ENCODE measurements around the gene MRPL45.
A peak's percentile ranks its signal among the peaks of the same experiment; 100 is the strongest.

Gene MRPL45

GRCh38 chr17:38324141-38324697 is 27.3 kb downstream of the MRPL45 start:
- intact Hi-C loops (cut with DNase I), result no loop called here
- DNase-seq, result no peak

GRCh38 chr17:38324772-38325171 is 27.8 kb downstream of the MRPL45 start:
- intact Hi-C loops (cut with DNase I), result no loop called here
- no peak for DNase-seq

- intact Hi-C loops (cut with DNase I), result no loop called here
- DNase-seq, result peak in 1 of 10 donors; percentile 35
These were observed 28.4 kb downstream of the MRPL45 start for GRCh38 chr17:38325221-38325851.

- intact Hi-C loops (cut with DNase I), result no loop called here
- peak in 3 of 10 donors; percentile 15 to 63 (median 35) for DNase-seq
These were observed 30.2 kb downstream of the MRPL45 start for GRCh38 chr17:38326996-38327792.

- intact Hi-C loops (cut with DNase I), result no loop called here
- DNase-seq, result peak in 2 of 10 donors; percentile 3 to 27
These were observed 31.0 kb downstream of the MRPL45 start for GRCh38 chr17:38327936-38328335.

GRCh38 chr17:38328620-38329019 is 31.7 kb downstream of the MRPL45 start:
- intact Hi-C loops (cut with DNase I), result no loop called here
- peak in 2 of 10 donors; percentile 18 to 21 for DNase-seq

- DNase-seq, result peak in 2 of 10 donors; percentile 14 to 37
- intact Hi-C loops (cut with DNase I), result no loop called here
These were observed 32.3 kb downstream of the MRPL45 start for GRCh38 chr17:38329284-38329683.

- intact Hi-C loops (cut with DNase I), result no loop called here
- peak in 1 of 10 donors; percentile 50 for DNase-seq
These were observed 33.1 kb downstream of the MRPL45 start for GRCh38 chr17:38329808-38330730.

- DNase-seq, result peak in 2 of 10 donors; percentile 5 to 53
- intact Hi-C loops (cut with DNase I), result no loop called here
These were observed 34.0 kb downstream of the MRPL45 start for GRCh38 chr17:38330941-38331411.

GRCh38 chr17:38332735-38333134 is 35.8 kb downstream of the MRPL45 start:
- DNase-seq, result peak in 1 of 10 donors; percentile 44
- intact Hi-C loops (cut with DNase I), result no loop called here

GRCh38 chr17:38333635-38334295 is 36.8 kb downstream of the MRPL45 start:
- DNase-seq, result peak in 6 of 10 donors; percentile 49 to 90 (median 56)
- intact Hi-C loops (cut with DNase I), result no loop called here

- intact Hi-C loops (cut with DNase I), result no loop called here
- DNase-seq, result peak in 2 of 10 donors; percentile 2 to 70
These were observed 37.8 kb downstream of the MRPL45 start for GRCh38 chr17:38334480-38335364.

- DNase-seq, result peak in 2 of 10 donors; percentile 37 to 71
- intact Hi-C loops (cut with DNase I), result no loop called here
These were observed 39.9 kb downstream of the MRPL45 start for GRCh38 chr17:38336838-38337237.

GRCh38 chr17:38338053-38338452 is 41.1 kb downstream of the MRPL45 start:
- peak in 3 of 10 donors; percentile 40 to 59 (median 43) for DNase-seq
- intact Hi-C loops (cut with DNase I), result no loop called here

- intact Hi-C loops (cut with DNase I), result no loop called here
These were observed 41.6 kb downstream of the MRPL45 start for GRCh38 chr17:38338535-38338934.

GRCh38 chr17:38339891-38340290 is 42.9 kb downstream of the MRPL45 start:
- intact Hi-C loops (cut with DNase I), result no loop called here
- peak in 1 of 10 donors; percentile 13 for DNase-seq

More at GRCh38 chr17:38338535-38338934, 41.6 kb downstream of the MRPL45 start:
- DNase-seq, result peak in 2 of 10 donors; percentile 16

GRCh38 chr17:38341035-38341721 is 44.2 kb downstream of the MRPL45 start:
- intact Hi-C loops (cut with DNase I), result no loop called here
- DNase-seq, result peak; percentile 68 to 98 (median 82)

Measured in posterior cingulate gyrus (tissue), 11 donors.